Epithelial cell of esophagus (primary cell): ENCODE measurements around the gene NINL.

Experiments used
- DNase-seq: peaks from one replicate; pipeline ENCODE4 v3.0.0; 2010; ENCODE audit warnings: low read depth
- H3K4me3 ChIP-seq: 2 replicates; pipeline ENCODE4 v1.5.1; 2011; ENCODE audit warnings: mild to moderate bottlenecking, low read length, control low read depth
- CTCF ChIP-seq: IDR thresholded peaks from 2 replicates; pipeline ENCODE4 v1.5.1; 2011; ENCODE audit warnings: low read depth, mild to moderate bottlenecking, low read length, control low read depth, inconsistent platforms; ENCODE audit not compliant: insufficient read depth; ENCODE audit errors: missing control alignments

The NINL gene

GRCh38 chr20:25484911-25485511, 100.3 kb downstream of the NINL start:
- peak; percentile 81 for DNase-seq
- H3K4me3 ChIP-seq: no peak overlapping the region
- TF ChIP-seq CTCF: no peak

GRCh38 chr20:25484224-25484846, 101.0 kb downstream of the NINL start:
- peak; percentile 38 for TF ChIP-seq CTCF
- H3K4me3 ChIP-seq: no peak overlapping the region
- peak; percentile 94 for DNase-seq

DNA sequence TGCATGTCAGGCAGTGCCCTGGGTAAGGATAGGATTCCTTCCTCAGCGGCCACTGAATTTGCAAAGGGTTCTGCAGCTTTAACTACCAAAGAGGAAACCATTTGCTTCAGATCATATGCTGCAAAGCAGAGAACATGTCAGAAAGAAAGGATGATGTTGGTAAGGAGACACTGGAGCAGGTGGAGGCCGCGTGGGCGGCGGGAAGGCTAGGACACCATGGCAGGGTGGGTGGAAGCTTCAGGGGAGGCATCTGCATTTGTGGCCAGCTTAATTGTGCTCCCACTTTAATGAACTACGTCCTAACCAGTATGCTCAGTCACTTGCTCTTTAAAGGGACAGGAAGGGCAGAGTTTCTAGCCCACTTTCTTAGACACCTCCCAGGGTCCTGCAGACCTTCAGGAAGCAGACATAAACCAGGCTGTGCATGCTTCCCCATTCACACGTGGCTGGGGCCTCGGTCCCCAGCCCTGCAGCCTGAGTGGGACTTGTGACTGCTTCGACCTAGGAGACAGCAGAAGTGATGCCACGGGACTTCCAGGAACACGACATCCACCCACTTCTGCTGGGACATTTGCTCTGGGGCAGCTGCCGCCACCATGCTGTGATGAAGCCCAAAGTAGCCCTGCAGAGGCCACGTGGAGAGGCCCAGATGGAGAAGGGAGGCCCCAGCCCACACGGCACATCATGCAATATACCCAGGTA, 101.7 kb downstream of the NINL start:
- H3K4me3 ChIP-seq: no peak overlapping the region
- TF ChIP-seq CTCF: no peak
- no peak for DNase-seq

DNA sequence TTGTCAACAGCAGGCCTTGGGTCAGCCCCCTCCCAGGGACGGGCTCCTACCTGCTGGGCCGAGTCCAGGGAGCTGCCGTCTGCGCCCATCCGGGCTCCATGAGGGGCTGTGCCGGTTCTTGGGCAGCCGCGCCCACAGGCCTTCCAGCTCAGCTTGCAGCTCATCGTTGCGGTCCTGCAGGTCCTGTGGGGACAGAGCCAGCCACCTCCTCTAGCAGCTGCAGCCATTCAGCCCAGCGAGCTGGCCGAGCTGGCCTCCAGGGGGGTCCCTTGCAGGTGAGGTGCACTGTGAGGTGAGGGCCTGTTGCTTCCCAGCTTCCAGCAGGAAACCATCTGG, 103.4 kb downstream of the NINL start:
- DNase-seq: no peak
- no peak overlapping the region for H3K4me3 ChIP-seq
- no peak for TF ChIP-seq CTCF

- DNase-seq: no peak
- no peak for TF ChIP-seq CTCF
- no peak overlapping the region for H3K4me3 ChIP-seq
These were observed 104.0 kb downstream of the NINL start for GRCh38 chr20:25481235-25481917.

DNA sequence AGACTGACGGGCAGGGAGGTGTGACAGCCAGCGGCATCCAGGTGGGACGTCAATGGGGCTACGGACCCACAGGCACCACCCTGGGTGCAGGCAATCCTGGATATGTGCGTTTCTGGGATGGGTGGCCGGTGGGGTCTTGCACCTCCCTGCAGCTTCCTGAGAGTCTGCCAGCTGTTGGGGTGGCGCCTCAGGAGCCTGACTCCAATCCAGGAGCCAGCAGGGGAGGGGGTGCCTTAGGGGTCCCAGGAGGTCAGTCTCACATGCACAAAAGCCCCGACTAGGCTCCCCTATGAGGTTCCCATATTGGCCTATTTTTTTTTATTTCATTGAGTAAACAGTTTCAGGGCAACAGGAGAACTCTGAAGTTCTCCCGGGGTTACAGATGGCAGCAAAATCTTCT, 104.5 kb downstream of the NINL start:
- no peak overlapping the region for H3K4me3 ChIP-seq
- TF ChIP-seq CTCF: no peak
- no peak for DNase-seq

- H3K4me3 ChIP-seq: no peak overlapping the region
- TF ChIP-seq CTCF: no peak
These were observed 105.2 kb downstream of the NINL start for GRCh38 chr20:25480156-25480555.

More at GRCh38 chr20:25480156-25480555, 105.2 kb downstream of the NINL start:
- no peak for DNase-seq
